H1 (cell line): ENCODE measurements around the gene HFE. TPM values are rescaled to one million over a fixed set of nuclear protein-coding genes. Genes with fewer than 3 reads are reported as not detected.

ENCODE experiments used
- CTCF ChIA-PET: fragments of 300-600 bp; sonication (Branson Sonifier 250); formaldehyde crosslinking; loops from one replicate; lab custom pipeline; 2021; ENCODE audit not compliant: partially characterized antibody; lab: Charles Lee
- POLR2A ChIA-PET: fragments of 300-600 bp; sonication (Branson Sonifier 250); formaldehyde crosslinking; loops from one replicate; lab custom pipeline; 2021; ENCODE audit warnings: inconsistent platforms; ENCODE audit not compliant: partially characterized antibody; lab: Charles Lee
- DNase-seq, 2 experiments: peaks; one replicate each; pipeline versions ENCODE4 v3.0.0 to v3.0.0-alpha.2; 2010 to 2022; ENCODE audit warnings: low spot score in 2 of 2, low read depth in 1 of 2, mixed read lengths in 1 of 2
- FAIRE-seq: peaks from 2 replicates; lab custom pipeline; 2011; peaks lifted over from hg19 to GRCh38; lab: Jason Lieb, UNC
- H2AFZ ChIP-seq: 2 replicates; pipeline ENCODE4 v1.8.1; 2012; ENCODE audit warnings: low read length, inconsistent platforms
- H2AK5ac ChIP-seq: 2 replicates; pipeline ENCODE4 v1.6.1; 2013; ENCODE audit warnings: low read depth, low read length
- H2BK120ac ChIP-seq: replicated peaks from 2 replicates; pipeline ENCODE3; 2013; ENCODE audit warnings: low read depth, low read length, inconsistent platforms
- H2BK12ac ChIP-seq: 2 replicates; pipeline ENCODE4 v1.6.1; 2013; ENCODE audit warnings: low read depth, low read length
- H2BK15ac ChIP-seq: 2 replicates; pipeline ENCODE4 v1.6.1; 2013; ENCODE audit warnings: low read length
- H2BK20ac ChIP-seq: 2 replicates; pipeline ENCODE4 v1.6.1; 2013; ENCODE audit warnings: low read length
- H2BK5ac ChIP-seq: 2 replicates; pipeline ENCODE4 v1.6.1; 2013; ENCODE audit warnings: low read depth, low read length
- H3K14ac ChIP-seq: 2 replicates; pipeline ENCODE4 v1.6.1; 2013; ENCODE audit warnings: inconsistent platforms; ENCODE audit not compliant: insufficient read length
- H3K18ac ChIP-seq: 2 replicates; pipeline ENCODE4 v1.6.1; 2013; ENCODE audit warnings: low read length; ENCODE audit errors: extremely low read depth
- H3K23ac ChIP-seq: 2 replicates; pipeline ENCODE4 v1.6.1; 2013; ENCODE audit warnings: inconsistent platforms; ENCODE audit not compliant: insufficient read length
- H3K23me2 ChIP-seq: 2 replicates; pipeline ENCODE4 v1.6.1; 2013; ENCODE audit warnings: low read depth, low read length
- H3K27ac ChIP-seq: 2 replicates; pipeline ENCODE4 v1.6.1; 2011; ENCODE audit warnings: low read depth, low read length, inconsistent platforms
- H3K27me3 ChIP-seq, 4 experiments: replicated peaks in 1 of 4; 1 replicate in 1 of 4; 2 replicates in 3 of 4; pipeline versions ENCODE4 v1.6.1 to v1.8.1; 2011 to 2013; ENCODE audit warnings: low read length in 3 of 4, mild to moderate bottlenecking in 3 of 4, inconsistent platforms in 2 of 4, mixed read lengths in 2 of 4, moderate library complexity in 1 of 4; ENCODE audit not compliant: control insufficient read depth in 3 of 4, insufficient read depth in 3 of 4; ENCODE audit errors: extremely low read depth in 1 of 4
- H3K36me3 ChIP-seq, 4 experiments: 2 replicates each; pipeline versions ENCODE4 v1.6.1 to v1.8.1; 2011 to 2013; ENCODE audit warnings: mild to moderate bottlenecking in 4 of 4, low read length in 3 of 4, moderate library complexity in 2 of 4, control low read depth in 1 of 4, inconsistent platforms in 1 of 4; ENCODE audit not compliant: insufficient read depth in 4 of 4, control insufficient read depth in 2 of 4
- H3K4ac ChIP-seq: replicated peaks from 2 replicates; pipeline ENCODE3; 2013; ENCODE audit warnings: low read length, low read depth, mixed read lengths, inconsistent platforms; ENCODE audit not compliant: insufficient read length
- H3K4me1 ChIP-seq, 4 experiments: replicated peaks in 1 of 4; 1 replicate in 1 of 4; 2 replicates in 3 of 4; pipeline versions ENCODE4 v1.6.1 to v1.8.1; 2011 to 2013; ENCODE audit warnings: low read length in 3 of 4, inconsistent platforms in 2 of 4, mixed read lengths in 1 of 4; ENCODE audit not compliant: insufficient read depth in 4 of 4, control insufficient read depth in 3 of 4
- H3K4me2 ChIP-seq, 2 experiments: 2 replicates each; pipeline versions ENCODE4 v1.6.1 to v1.8.1; 2011 to 2013; ENCODE audit warnings: low read depth in 2 of 2, low read length in 2 of 2, control low read depth in 1 of 2, inconsistent platforms in 1 of 2, mild to moderate bottlenecking in 1 of 2; ENCODE audit not compliant: insufficient read depth in 1 of 2
- H3K4me3 ChIP-seq, 4 experiments: fragments of 200-600, 300-600 bp in 1 of 4; sonication (generic), shearing (Covaris generic), sonication (Bioruptor Twin) in 1 of 4; 2 replicates each; pipeline versions ENCODE4 v1.5.1 to v1.8.1; 2011 to 2016; ENCODE audit warnings: low read length in 4 of 4, low read depth in 3 of 4, control low read depth in 2 of 4, inconsistent platforms in 2 of 4, mild to moderate bottlenecking in 2 of 4, mixed read lengths in 1 of 4, moderate library complexity in 1 of 4; ENCODE audit not compliant: insufficient read depth in 2 of 4; ENCODE audit errors: extremely low read depth in 1 of 4
- H3K56ac ChIP-seq: replicated peaks from 2 replicates; pipeline ENCODE3; 2013; ENCODE audit warnings: low read depth, mild to moderate bottlenecking, mixed read lengths, low read length, inconsistent platforms; ENCODE audit not compliant: insufficient read length
- H3K79me1 ChIP-seq: 2 replicates; pipeline ENCODE4 v1.6.1; 2013; ENCODE audit warnings: low read depth, low read length, control low read depth
- H3K79me2 ChIP-seq, 2 experiments: 2 replicates each; pipeline versions ENCODE4 v1.6.1 to v1.8.1; 2012 to 2013; ENCODE audit warnings: low read length in 2 of 2, mild to moderate bottlenecking in 2 of 2, inconsistent platforms in 1 of 2; ENCODE audit not compliant: insufficient read depth in 2 of 2, control insufficient read depth in 1 of 2
- H3K9ac ChIP-seq, 4 experiments: replicated peaks in 1 of 4; 1 replicate in 1 of 4; 2 replicates in 3 of 4; pipeline versions ENCODE4 v1.6.1 to v1.8.1; 2011 to 2013; ENCODE audit warnings: low read depth in 3 of 4, low read length in 3 of 4, control low read depth in 2 of 4, mild to moderate bottlenecking in 2 of 4, moderate library complexity in 2 of 4, inconsistent platforms in 1 of 4; ENCODE audit errors: extremely low read depth in 1 of 4
- H3K9me3 ChIP-seq, 2 experiments: 2 replicates each; pipeline versions ENCODE4 v1.6.1 to v1.8.1; 2012 to 2013; ENCODE audit warnings: mild to moderate bottlenecking in 2 of 2, moderate library complexity in 2 of 2, control low read depth in 1 of 2, inconsistent platforms in 1 of 2, low read depth in 1 of 2, low read length in 1 of 2, mixed read lengths in 1 of 2; ENCODE audit not compliant: insufficient read depth in 2 of 2
- H4K20me1 ChIP-seq, 2 experiments: replicated peaks in 1 of 2; 2 replicates each; pipeline versions ENCODE3 to v1.8.1; 2011 to 2013; ENCODE audit warnings: inconsistent platforms in 2 of 2, low read length in 2 of 2, mild to moderate bottlenecking in 1 of 2; ENCODE audit not compliant: insufficient read depth in 2 of 2, control insufficient read depth in 1 of 2
- H4K5ac ChIP-seq: 2 replicates; pipeline ENCODE4 v1.6.1; 2013; ENCODE audit warnings: low read length, low read depth, mixed read lengths, inconsistent platforms; ENCODE audit not compliant: insufficient read length
- H4K8ac ChIP-seq: 2 replicates; pipeline ENCODE4 v1.8.0; 2013; ENCODE audit warnings: mild to moderate bottlenecking, moderate library complexity, low read length, inconsistent platforms; ENCODE audit not compliant: insufficient read depth; ENCODE audit errors: extremely low read depth
- H4K91ac ChIP-seq: replicated peaks from 2 replicates; pipeline ENCODE3; 2013; ENCODE audit warnings: low read length, mixed read lengths, inconsistent platforms; ENCODE audit not compliant: insufficient read length
- EGR1 ChIP-seq: IDR thresholded peaks from 2 replicates; pipeline ENCODE4 v1.6.1; 2011; ENCODE audit warnings: low read depth, low read length, borderline replicate concordance
- FOSL1 ChIP-seq: IDR thresholded peaks from 2 replicates; pipeline ENCODE4 v1.6.1; 2011; ENCODE audit warnings: mild to moderate bottlenecking, low read depth, low read length, moderate library complexity; ENCODE audit not compliant: insufficient read depth
- MAX ChIP-seq: IDR thresholded peaks from 2 replicates; pipeline ENCODE4 v1.6.1; 2012; ENCODE audit warnings: inconsistent platforms
- SIX5 ChIP-seq: IDR thresholded peaks from 2 replicates; pipeline ENCODE4 v1.6.1; 2011; ENCODE audit warnings: mild to moderate bottlenecking, low read depth, low read length
- WGBS, 2 experiments: shearing (Covaris generic) in 1 of 2; methylation state at CpG; one replicate each; pipeline versions ENCODE4 v1.1.6 to v1.1.7; 2013 to 2015; ENCODE audit warnings: low lambda C conversion rate in 2 of 2, mixed read lengths in 2 of 2, inconsistent platforms in 1 of 2, low coverage in 1 of 2, missing lambda C conversion rate in 1 of 2; ENCODE audit not compliant: insufficient replicate concordance in 2 of 2, insufficient coverage in 1 of 2, insufficient read length in 1 of 2; ENCODE audit errors: extremely low coverage in 1 of 2, missing lambda C conversion rate in 1 of 2; 5-methylcytosine and 5-hydroxymethylcytosine counted together
- polyA plus RNA-seq, 7 experiments: library from polyadenylated mRNA; depleted of rRNA in 3 of 7; stranded (reverse) in 5 of 7; unstranded in 2 of 7; fragments of >200 nt in 5 of 7; fragments of 200-250 nt in 2 of 7; gene quantifications; 1 replicate in 5 of 7; 2 replicates in 1 of 7; 4 replicates in 1 of 7; pipeline versions ENCODE4 v1.2.1 to v1.2.3, GENCODE V29; 2011 to 2013; ENCODE audit warnings: missing spikeins in 2 of 7, mixed read lengths in 2 of 7
- total RNA-seq: library from RNA; stranded (reverse); fragmentation: NEBNext Ultra II Directional; extraction: Animal tissue kit (Norgen Biotek cat#: 25700); gene quantifications from 2 replicates; pipeline ENCODE4 v1.2.1, GENCODE V29; 2021

The HFE gene
- total and polyA plus RNA-seq, 2 of the 8 experiments (the other 6 are each of a cell fraction or from before 2014, with no cell fraction given), result 1.6 to 2.0 TPM

- no peaks in the 10 kb centered on the region for H4K20me1 ChIP-seq
- WGBS, 2 experiments, result 92% methylated on average over 2 of the region's 2 CpGs; no CpG with 5 or more reads in 1 of the 2 experiments
- peak overlapping the region; percentile 46; the same call in 1 of the 2 replicates for H2AFZ ChIP-seq
- no peaks in the 10 kb centered on the region for H3K23me2 ChIP-seq
- no peaks in the 10 kb centered on the region for H3K4me1 ChIP-seq
- no peak overlapping the region for H3K18ac ChIP-seq
- no peak overlapping the region for H2BK20ac ChIP-seq
- H3K23ac ChIP-seq, result no peak overlapping the region
- H3K36me3 ChIP-seq, result 0 out of 8 replicates have a peak, but pooled peaks cover 0 to 3% (median 0%) of the 10 kb centered on the region in 4 experiments
- H3K9ac ChIP-seq, result no peak overlapping the region
- CTCF ChIA-PET, result interaction anchor here (1.4 kb wide), 1 partner anchor 18 kb away, joined by 3 read pairs; a partner anchor contains a TSS
- H3K14ac ChIP-seq, result no peak overlapping the region
- no peaks in the 10 kb centered on the region for H3K9me3 ChIP-seq
- no peaks in the 10 kb centered on the region for H3K79me1 ChIP-seq
- no peak overlapping the region for H2BK15ac ChIP-seq
- H2BK12ac ChIP-seq, result no peak overlapping the region
- no peak overlapping the region for H2BK120ac ChIP-seq
- H3K4ac ChIP-seq, result no peak overlapping the region
- H3K79me2 ChIP-seq, result no peaks in the 10 kb centered on the region
- no peak overlapping the region for H2BK5ac ChIP-seq
- no peak overlapping the region for H3K56ac ChIP-seq
- H4K91ac ChIP-seq, result no peak overlapping the region
- no peak overlapping the region for H3K27ac ChIP-seq
- no peaks in the 10 kb centered on the region for H3K27me3 ChIP-seq
- H3K4me3 ChIP-seq, result no peak overlapping the region
- H4K5ac ChIP-seq, result no peak overlapping the region
- TF ChIP-seq SIX5 (no peak), FOSL1 (no peak), EGR1 (no peak), MAX (no peak)
- TF ChIP-seq, all 59 proteins: peak for 0
- Histone ChIP-seq H4K8ac (no peak overlapping the region), H2AK5ac (no peak overlapping the region), H3K4me2 (no peak overlapping the region)
- no peak for DNase-seq
- POLR2A ChIA-PET, result interaction anchor here (1.0 to 8.6 kb wide), 12 partner anchors 8 to 115 kb away, joined by 3 to 124 read pairs (median 6); a partner anchor contains a TSS
- FAIRE-seq, result no peak
Observed at GRCh38 chr6:26142026-26142425, 54.8 kb downstream of the HFE start.
